GM21515 (cell line): ENCODE data around the gene TFPI2.
"Not testable (repeated sequence)": the region's sequence is repeated elsewhere in the genome, so short reads cannot be mapped to it uniquely, and the experiment has no call there.

Experiments
- ATAC-seq: cut with Tn5 transposase; IDR thresholded peaks from one replicate; pipeline ENCODE4 v1.9.1; 2021; ENCODE audit not compliant: unreplicated experiment

TFPI2 gene

GRCh38 chr7:93890464-93891068 is at the start of gene TFPI2:
TFPI2 (minus strand) TSS chr7:93890753; CDS start chr7:93890678, 75 bp downstream.
- ATAC-seq: peak; percentile 43

- ATAC-seq: no peak
Observed at GRCh38 chr7:93938293-93938692, 47.7 kb upstream of the TFPI2 start.

- ATAC-seq: no peak
Observed at GRCh38 chr7:93937818-93938217, 47.3 kb upstream of the TFPI2 start.

- ATAC-seq: no peak
Observed at GRCh38 chr7:93935102-93935501, 44.5 kb upstream of the TFPI2 start.

- ATAC-seq: no peak
Observed at GRCh38 chr7:93933156-93933555, 42.6 kb upstream of the TFPI2 start.

- ATAC-seq: no peak
Observed at GRCh38 chr7:93931655-93932054, 41.1 kb upstream of the TFPI2 start.

- ATAC-seq: no peak
Observed at GRCh38 chr7:93927585-93927984, 37.0 kb upstream of the TFPI2 start.

GRCh38 chr7:93926800-93927199 is 36.2 kb upstream of the TFPI2 start:
- no peak for ATAC-seq

GRCh38 chr7:93923942-93924341 is 33.4 kb upstream of the TFPI2 start:
- ATAC-seq: no peak

GRCh38 chr7:93923296-93923695 is 32.7 kb upstream of the TFPI2 start:
- ATAC-seq: no peak

- ATAC-seq: peak; percentile 92
Observed at GRCh38 chr7:93921607-93922566, 31.3 kb upstream of the TFPI2 start, which contains the start of gene GNG11. GNG11 (plus strand) TSS chr7:93921735; CDS start chr7:93922138, 403 bp downstream.

- no peak for ATAC-seq
Observed at GRCh38 chr7:93921186-93921585, 30.6 kb upstream of the TFPI2 start.

GRCh38 chr7:93920496-93921182 is 30.1 kb upstream of the TFPI2 start:
- no peak for ATAC-seq

GRCh38 chr7:93916315-93916714 is 25.8 kb upstream of the TFPI2 start:
- not testable (repeated sequence) for ATAC-seq

GRCh38 chr7:93915888-93916287 is 25.3 kb upstream of the TFPI2 start:
- peak; percentile 72 for ATAC-seq

GRCh38 chr7:93915206-93915842 is 24.8 kb upstream of the TFPI2 start:
- not testable (repeated sequence) for ATAC-seq

- ATAC-seq: no peak
Observed at GRCh38 chr7:93914581-93915066, 24.1 kb upstream of the TFPI2 start.

GRCh38 chr7:93913197-93913596 is 22.6 kb upstream of the TFPI2 start:
- no peak for ATAC-seq

GRCh38 chr7:93911661-93912060 is 21.1 kb upstream of the TFPI2 start:
- not testable (repeated sequence) for ATAC-seq

GRCh38 chr7:93911242-93911641 is 20.7 kb upstream of the TFPI2 start:
- not testable (repeated sequence) for ATAC-seq
